Prostate gland (tissue), 2 donors: ENCODE results near the gene UBAC1.

ENCODE experiments used
- POLR2A ChIP-seq: fragments of 450-650 bp; IDR thresholded peaks from one replicate; pipeline ENCODE4 v1.6.1; 2016; ENCODE audit warnings: antibody characterized with exemption, mild to moderate bottlenecking
- POLR2AphosphoS5 ChIP-seq: sonication (generic); formaldehyde crosslinking; IDR thresholded peaks from one replicate; pipeline ENCODE4 v1.6.1; 2017; ENCODE audit warnings: antibody characterized with exemption
- TF ChIP-seq, protein P1 (sequence below), 4 experiments: fragments of 200-600 bp in 2 of 4; fragments of 450-650 bp in 2 of 4; sonication (generic) in 2 of 4; IDR thresholded peaks; 1 replicate in 3 of 4; 2 replicates in 1 of 4; pipeline ENCODE4 v1.5.1; 2016 to 2019; ENCODE audit warnings: antibody characterized with exemption in 4 of 4, mild to moderate bottlenecking in 2 of 4, moderate library complexity in 2 of 4

GRCh38 chr9:136002215-136002614 is 41.0 kb upstream of the UBAC1 start:
- TF ChIP-seq, protein P1, sequence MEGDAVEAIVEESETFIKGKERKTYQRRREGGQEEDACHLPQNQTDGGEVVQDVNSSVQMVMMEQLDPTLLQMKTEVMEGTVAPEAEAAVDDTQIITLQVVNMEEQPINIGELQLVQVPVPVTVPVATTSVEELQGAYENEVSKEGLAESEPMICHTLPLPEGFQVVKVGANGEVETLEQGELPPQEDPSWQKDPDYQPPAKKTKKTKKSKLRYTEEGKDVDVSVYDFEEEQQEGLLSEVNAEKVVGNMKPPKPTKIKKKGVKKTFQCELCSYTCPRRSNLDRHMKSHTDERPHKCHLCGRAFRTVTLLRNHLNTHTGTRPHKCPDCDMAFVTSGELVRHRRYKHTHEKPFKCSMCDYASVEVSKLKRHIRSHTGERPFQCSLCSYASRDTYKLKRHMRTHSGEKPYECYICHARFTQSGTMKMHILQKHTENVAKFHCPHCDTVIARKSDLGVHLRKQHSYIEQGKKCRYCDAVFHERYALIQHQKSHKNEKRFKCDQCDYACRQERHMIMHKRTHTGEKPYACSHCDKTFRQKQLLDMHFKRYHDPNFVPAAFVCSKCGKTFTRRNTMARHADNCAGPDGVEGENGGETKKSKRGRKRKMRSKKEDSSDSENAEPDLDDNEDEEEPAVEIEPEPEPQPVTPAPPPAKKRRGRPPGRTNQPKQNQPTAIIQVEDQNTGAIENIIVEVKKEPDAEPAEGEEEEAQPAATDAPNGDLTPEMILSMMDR (IDR thresholded peaks at IDR 0.05), result no peak
- TF ChIP-seq POLR2AphosphoS5 (no peak), POLR2A (no peak)
